T-helper 2 cell treated with Interferon-gamma antibody and Interleukin-4, amounts not matched to agents 5 μg/mL and 100 μg/mL, for 36 hours (primary cell): ENCODE results near the gene TMEM94.

Experiments used
- DNase-seq: peaks from one replicate; pipeline ENCODE4 v3.0.0; 2021; ENCODE audit warnings: low spot score
- H3K27ac Mint-ChIP-seq: one replicate; pipeline ENCODE4 v1.8.0; 2021; ENCODE audit warnings: mild to moderate bottlenecking, mixed read lengths
- H3K27me3 Mint-ChIP-seq: one replicate; pipeline ENCODE4 v1.8.0; 2021; ENCODE audit warnings: low read depth, mixed read lengths
- H3K36me3 Mint-ChIP-seq: one replicate; pipeline ENCODE4 v1.8.0; 2021; ENCODE audit warnings: low read depth, mixed read lengths
- H3K4me1 Mint-ChIP-seq: one replicate; pipeline ENCODE4 v1.8.0; 2021; ENCODE audit warnings: low read depth, mixed read lengths
- H3K4me3 Mint-ChIP-seq: one replicate; pipeline ENCODE4 v1.8.0; 2022; ENCODE audit warnings: mild to moderate bottlenecking, moderate library complexity, mixed read lengths
- H3K9me3 Mint-ChIP-seq: one replicate; pipeline ENCODE4 v1.8.0; 2021; ENCODE audit warnings: mixed read lengths

TMEM94 gene

GRCh38 chr17:75459246-75459589, 2.8 kb downstream of the TMEM94 start:
- no peak for DNase-seq
- Mint-ChIP-seq H3K9me3 (no peaks in the 10 kb centered on the region), H3K36me3 (peaks cover 3% of the 10 kb centered on the region), H3K27me3 (no peaks in the 10 kb centered on the region), H3K27ac (no peak overlapping the region), H3K4me1 (peaks cover 31% of the 10 kb centered on the region), H3K4me3 (no peak overlapping the region)

DNA sequence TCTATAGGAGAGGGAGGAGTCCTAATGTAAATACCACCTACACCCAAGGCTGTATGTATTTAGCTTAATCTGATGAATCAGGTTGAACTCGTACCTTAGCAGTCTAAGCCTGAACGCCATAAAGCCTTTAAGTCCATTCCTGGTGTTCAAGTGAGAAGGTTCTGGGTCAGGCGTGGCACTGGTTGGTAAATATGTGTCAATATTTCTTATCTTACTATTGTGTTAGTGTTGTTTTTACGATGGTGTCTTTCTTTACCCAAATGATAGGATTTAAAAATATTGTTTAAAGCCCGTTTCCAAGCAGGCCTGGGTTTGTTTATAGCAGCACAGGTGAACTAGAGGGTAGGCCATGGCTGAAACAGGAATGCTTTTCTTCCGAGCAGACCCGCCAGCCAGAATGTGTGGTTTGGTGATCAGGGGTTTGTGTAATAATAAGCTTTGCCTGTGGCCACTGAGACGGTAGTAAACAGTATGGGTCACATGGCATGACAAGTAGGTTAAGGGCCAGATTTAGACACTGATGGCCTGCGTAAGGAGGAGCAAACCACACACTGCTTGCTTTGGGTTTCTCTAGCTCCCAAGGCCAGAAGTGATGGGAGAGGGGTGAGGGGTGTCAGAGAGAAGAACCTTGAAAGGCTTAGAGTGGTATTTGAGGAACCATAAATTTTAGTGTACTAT, 3.3 kb downstream of the TMEM94 start:
- Mint-ChIP-seq H3K9me3 (no peaks in the 10 kb centered on the region), H3K27ac (no peak overlapping the region), H3K4me1 (peaks cover 28% of the 10 kb centered on the region), H3K27me3 (no peaks in the 10 kb centered on the region), H3K4me3 (no peak overlapping the region), H3K36me3 (peaks cover 3% of the 10 kb centered on the region)
- no peak for DNase-seq

DNA sequence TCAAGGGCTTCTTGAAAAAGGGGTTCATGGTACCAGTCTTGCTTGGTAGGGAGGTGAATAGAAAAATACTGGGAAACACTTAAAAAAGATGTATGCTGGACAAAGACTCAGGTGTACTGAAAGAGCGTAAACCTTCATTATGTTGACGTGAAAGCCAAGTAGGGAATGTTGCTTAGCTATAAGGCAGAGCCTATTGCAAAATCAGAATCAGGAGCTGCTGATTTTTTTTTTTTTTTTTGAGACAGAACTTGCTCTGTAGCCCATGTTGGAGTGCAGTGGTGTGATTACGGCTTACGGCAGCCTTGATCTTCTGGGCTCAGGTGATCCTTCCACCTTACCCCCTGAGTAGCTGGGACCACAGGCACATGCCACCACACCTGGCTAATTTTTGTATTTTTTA, 3.9 kb downstream of the TMEM94 start:
- no peaks in the 10 kb centered on the region for H3K9me3 Mint-ChIP-seq
- no peak overlapping the region for H3K27ac Mint-ChIP-seq
- DNase-seq, result no peak

DNA sequence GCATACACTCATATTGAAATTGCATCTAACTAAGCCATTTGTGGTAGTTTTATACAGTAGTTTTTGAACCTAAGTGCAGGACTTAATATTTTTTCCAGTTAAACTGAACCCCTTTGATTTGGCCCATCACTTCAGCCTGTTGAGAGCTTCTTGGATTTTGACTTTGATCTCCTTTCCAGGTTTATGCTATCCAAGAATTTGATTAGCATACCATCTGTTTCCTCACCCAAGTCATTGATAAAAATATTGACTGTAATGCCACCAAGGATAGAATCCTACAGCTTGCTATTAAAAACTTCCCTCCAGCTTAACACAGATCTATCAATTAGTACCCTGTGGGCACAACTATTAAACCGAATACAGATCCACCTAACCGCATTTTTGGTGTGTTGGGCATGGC, 7.2 kb downstream of the TMEM94 start:
- H3K27ac Mint-ChIP-seq, result no peak overlapping the region
- no peak for DNase-seq
- no peaks in the 10 kb centered on the region for H3K27me3 Mint-ChIP-seq
- no peaks in the 10 kb centered on the region for H3K9me3 Mint-ChIP-seq
- peaks cover 11% of the 10 kb centered on the region for H3K4me1 Mint-ChIP-seq
- H3K4me3 Mint-ChIP-seq, result no peak overlapping the region
- peaks cover 8% of the 10 kb centered on the region for H3K36me3 Mint-ChIP-seq

More for the DNA sequence above, 3.9 kb downstream of the TMEM94 start:
- H3K36me3 Mint-ChIP-seq, result peaks cover 3% of the 10 kb centered on the region
- H3K4me1 Mint-ChIP-seq, result peaks cover 28% of the 10 kb centered on the region
- H3K4me3 Mint-ChIP-seq, result no peak overlapping the region
- H3K27me3 Mint-ChIP-seq, result no peaks in the 10 kb centered on the region

- Mint-ChIP-seq H3K4me3 (no peak overlapping the region), H3K27ac (no peak overlapping the region), H3K9me3 (no peaks in the 10 kb centered on the region), H3K4me1 (peaks cover 4% of the 10 kb centered on the region), H3K27me3 (no peaks in the 10 kb centered on the region), H3K36me3 (peaks cover 8% of the 10 kb centered on the region)
- DNase-seq, result no peak
Observed at GRCh38 chr17:75465039-75465438, 8.6 kb downstream of the TMEM94 start.

DNA sequence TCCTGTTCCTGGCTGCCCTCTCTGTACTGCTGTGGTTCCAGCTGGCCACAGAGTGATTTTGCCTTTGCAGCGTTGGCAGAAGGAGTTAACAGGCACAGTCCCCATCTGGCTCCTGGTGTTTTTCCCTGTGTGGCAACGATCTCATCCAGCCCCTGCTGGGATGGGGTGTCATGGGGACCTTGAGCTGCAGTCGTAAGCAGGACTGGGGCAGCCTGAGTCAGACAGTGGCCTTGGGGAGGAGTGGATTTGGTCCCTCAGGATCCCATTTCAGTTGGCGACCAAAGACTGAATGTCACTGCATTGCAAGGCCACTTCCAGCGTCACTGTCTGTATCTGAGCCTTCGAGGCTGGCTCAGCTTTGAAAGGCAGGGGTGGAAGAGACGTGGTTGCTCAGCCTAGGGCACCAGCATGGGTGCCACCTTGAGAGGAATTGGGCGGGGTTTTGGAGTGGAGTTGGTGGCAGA, 11.9 kb downstream of the TMEM94 start:
- Mint-ChIP-seq H3K27me3 (no peaks in the 10 kb centered on the region), H3K4me3 (no peak overlapping the region)
- no peak for DNase-seq

DNA sequence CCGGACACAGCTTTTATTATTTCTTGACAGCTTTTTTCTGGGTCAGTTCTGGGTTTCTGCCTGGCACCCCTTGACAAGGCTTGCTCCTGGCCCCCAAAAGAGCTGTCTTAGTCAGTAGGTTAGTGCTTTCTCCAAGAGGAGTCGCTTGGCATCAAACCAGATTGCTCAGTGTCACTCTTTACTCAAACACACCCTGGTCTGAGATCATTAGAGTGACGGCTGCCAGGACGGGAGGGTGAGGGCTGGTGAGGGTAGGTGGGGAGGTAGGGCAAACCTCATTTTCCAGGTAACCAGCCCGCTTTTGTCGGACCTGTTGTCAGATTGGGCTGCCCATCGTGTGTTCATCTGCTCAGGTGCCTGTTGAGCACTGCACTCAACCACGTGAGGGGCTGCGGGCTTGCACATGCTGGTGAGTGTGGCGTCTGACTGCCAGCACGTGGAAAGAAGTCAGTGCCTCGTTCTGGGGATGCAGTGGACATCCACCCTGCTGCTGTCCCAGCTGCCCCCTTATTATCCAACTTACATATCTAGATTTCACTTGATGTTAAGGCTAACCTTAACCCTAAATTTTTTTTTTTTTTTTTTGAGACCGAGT, 12.4 kb downstream of the TMEM94 start:
- Mint-ChIP-seq H3K27ac (no peak overlapping the region), H3K4me3 (no peak overlapping the region), H3K36me3 (peaks cover 10% of the 10 kb centered on the region), H3K9me3 (no peaks in the 10 kb centered on the region), H3K4me1 (no peaks in the 10 kb centered on the region), H3K27me3 (no peaks in the 10 kb centered on the region)
- no peak for DNase-seq

More for the DNA sequence above, 11.9 kb downstream of the TMEM94 start:
- Mint-ChIP-seq H3K9me3 (no peaks in the 10 kb centered on the region), H3K27ac (no peak overlapping the region), H3K4me1 (peaks cover 1% of the 10 kb centered on the region), H3K36me3 (peaks cover 10% of the 10 kb centered on the region)

- no peak for DNase-seq
- Mint-ChIP-seq H3K36me3 (peaks cover 8% of the 10 kb centered on the region), H3K4me3 (no peak overlapping the region), H3K27me3 (no peaks in the 10 kb centered on the region), H3K4me1 (no peaks in the 10 kb centered on the region), H3K9me3 (no peaks in the 10 kb centered on the region), H3K27ac (no peak overlapping the region)
Observed at GRCh38 chr17:75471207-75471606, 14.8 kb downstream of the TMEM94 start.

- H3K27ac Mint-ChIP-seq, result no peak overlapping the region
- H3K27me3 Mint-ChIP-seq, result no peaks in the 10 kb centered on the region
Observed at GRCh38 chr17:75472119-75472518, 15.7 kb downstream of the TMEM94 start.

DNA sequence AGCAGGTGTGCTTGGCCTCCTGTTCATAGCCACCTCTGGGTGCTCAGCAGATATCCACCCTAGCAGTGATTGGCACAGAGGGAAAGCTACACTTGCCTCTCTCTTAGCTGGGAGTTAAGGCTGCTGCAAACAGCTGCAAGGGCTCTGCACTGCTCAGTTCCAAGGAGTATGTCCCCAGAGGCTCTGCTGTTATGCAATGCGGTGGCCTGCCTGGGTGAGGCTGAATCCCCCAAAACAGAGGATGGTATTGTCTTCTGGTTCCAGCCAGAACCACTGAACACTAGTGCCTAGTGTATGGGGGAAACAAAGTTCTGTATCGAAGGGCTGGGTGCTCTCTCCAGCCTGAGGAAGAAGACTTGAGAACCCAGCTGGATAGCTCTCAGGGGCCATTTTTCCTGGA, 16.8 kb downstream of the TMEM94 start:
- H3K4me1 Mint-ChIP-seq, result no peaks in the 10 kb centered on the region
- DNase-seq, result no peak
- H3K4me3 Mint-ChIP-seq, result no peak overlapping the region
- no peaks in the 10 kb centered on the region for H3K9me3 Mint-ChIP-seq
- H3K27ac Mint-ChIP-seq, result no peak overlapping the region
- peaks cover 9% of the 10 kb centered on the region for H3K36me3 Mint-ChIP-seq
- no peaks in the 10 kb centered on the region for H3K27me3 Mint-ChIP-seq

More at GRCh38 chr17:75472119-75472518, 15.7 kb downstream of the TMEM94 start:
- no peak for DNase-seq
- H3K36me3 Mint-ChIP-seq, result peaks cover 9% of the 10 kb centered on the region
- no peaks in the 10 kb centered on the region for H3K9me3 Mint-ChIP-seq
- no peak overlapping the region for H3K4me3 Mint-ChIP-seq
- H3K4me1 Mint-ChIP-seq, result no peaks in the 10 kb centered on the region

DNA sequence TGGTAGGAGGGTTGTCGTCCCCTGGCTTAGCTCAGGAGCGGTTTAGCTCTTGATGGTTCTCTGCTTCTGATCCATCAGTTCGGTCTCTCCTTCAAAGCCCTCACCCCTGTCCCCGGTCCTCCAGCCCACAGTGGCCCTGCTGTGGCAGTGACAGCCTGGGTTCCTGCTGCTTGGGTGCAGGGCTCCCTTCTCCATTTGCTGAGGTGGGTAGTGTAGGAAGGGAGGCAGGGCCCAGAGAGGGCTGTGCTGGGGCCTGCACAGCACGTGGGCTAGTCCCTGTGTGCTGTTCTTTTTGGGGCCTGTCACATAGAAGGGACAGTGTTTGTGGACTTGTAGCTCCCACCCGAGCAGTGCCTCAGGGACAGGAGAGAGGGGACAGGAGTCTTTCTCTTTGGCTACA, 18.3 kb downstream of the TMEM94 start:
- Mint-ChIP-seq H3K4me1 (no peaks in the 10 kb centered on the region), H3K36me3 (peaks cover 9% of the 10 kb centered on the region), H3K4me3 (no peak overlapping the region), H3K9me3 (no peaks in the 10 kb centered on the region), H3K27ac (no peak overlapping the region), H3K27me3 (no peaks in the 10 kb centered on the region)
- no peak for DNase-seq

DNA sequence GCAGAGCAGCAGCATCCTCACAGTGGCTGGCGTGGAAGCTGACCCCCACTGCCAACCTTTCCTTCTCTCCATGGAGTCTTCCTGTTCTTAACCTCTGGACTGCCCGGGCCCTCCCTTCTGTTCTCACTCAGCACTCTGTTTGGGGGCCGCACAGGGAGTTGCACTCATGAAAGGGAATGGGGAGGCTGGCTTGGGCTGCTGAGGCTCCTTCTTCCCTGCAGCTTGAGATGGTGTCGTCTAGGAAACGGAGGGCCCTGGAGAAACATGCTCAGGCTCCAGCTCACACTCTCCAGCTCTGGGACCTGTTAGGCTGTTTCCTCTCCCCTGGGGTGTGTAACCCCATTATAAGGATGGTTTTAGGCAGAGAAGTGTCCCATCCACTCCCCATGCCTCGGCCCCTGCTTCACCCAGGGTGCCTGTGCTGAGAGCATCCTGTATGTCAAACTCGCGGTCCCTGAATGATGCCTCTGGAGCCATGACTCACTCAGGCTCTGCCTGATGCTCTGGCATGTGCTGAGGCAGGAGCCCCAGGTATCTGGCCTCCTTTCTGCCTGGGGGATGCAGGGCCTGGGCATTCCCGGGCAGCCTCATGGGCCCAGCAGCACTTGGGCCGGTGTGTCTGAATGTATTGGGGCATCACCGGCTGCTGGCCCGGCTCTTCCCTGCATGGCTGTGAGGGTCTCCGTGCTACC, 18.9 kb downstream of the TMEM94 start:
- peaks cover 9% of the 10 kb centered on the region for H3K36me3 Mint-ChIP-seq
- no peaks in the 10 kb centered on the region for H3K4me1 Mint-ChIP-seq
- no peak overlapping the region for H3K27ac Mint-ChIP-seq
- H3K27me3 Mint-ChIP-seq, result no peaks in the 10 kb centered on the region
- no peak overlapping the region for H3K4me3 Mint-ChIP-seq
- no peak for DNase-seq
- no peaks in the 10 kb centered on the region for H3K9me3 Mint-ChIP-seq

DNA sequence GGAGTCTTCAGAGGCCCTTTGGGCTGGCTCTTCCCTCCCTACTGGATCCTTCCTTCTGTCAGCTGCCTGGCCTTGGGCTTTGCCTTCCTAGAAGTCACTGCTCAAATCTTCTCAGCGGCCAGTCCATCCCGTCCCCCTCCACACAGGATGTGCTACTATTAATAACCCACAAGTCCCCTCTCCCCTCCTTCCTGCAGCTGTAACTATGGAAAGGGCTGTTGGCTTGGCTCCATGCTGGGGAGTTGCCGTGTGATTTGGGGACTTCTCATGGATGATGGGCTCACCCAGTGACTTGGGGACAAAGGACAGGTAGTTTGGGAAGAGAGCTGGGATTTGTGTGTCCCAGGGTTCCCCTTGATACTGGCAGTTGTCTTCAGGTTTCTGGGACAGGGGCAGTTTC, 19.4 kb downstream of the TMEM94 start:
- DNase-seq, result no peak
- Mint-ChIP-seq H3K4me1 (no peaks in the 10 kb centered on the region), H3K27me3 (no peaks in the 10 kb centered on the region), H3K36me3 (peaks cover 9% of the 10 kb centered on the region), H3K9me3 (no peaks in the 10 kb centered on the region), H3K27ac (no peak overlapping the region), H3K4me3 (no peak overlapping the region)

- H3K4me3 Mint-ChIP-seq, result no peak overlapping the region
- H3K36me3 Mint-ChIP-seq, result peaks cover 11% of the 10 kb centered on the region
- no peaks in the 10 kb centered on the region for H3K4me1 Mint-ChIP-seq
- no peaks in the 10 kb centered on the region for H3K27me3 Mint-ChIP-seq
- H3K27ac Mint-ChIP-seq, result no peak overlapping the region
- DNase-seq, result no peak
- no peaks in the 10 kb centered on the region for H3K9me3 Mint-ChIP-seq
Observed at GRCh38 chr17:75476271-75476671, 19.8 kb downstream of the TMEM94 start.
